Pulmonary artery endothelial cell (primary cell): ENCODE results near the gene EXT2. TPM values are rescaled to one million over a fixed set of nuclear protein-coding genes. Genes with fewer than 3 reads are reported as not detected.

Experiments used
- DNase-seq: peaks from one replicate; pipeline ENCODE4 v3.0.0-alpha.2; 2011; ENCODE audit warnings: low read depth, low spot score
- total RNA-seq: library from RNA; depleted of rRNA; stranded (reverse); fragments of >200 nt; gene quantifications from 2 replicates; pipeline ENCODE4 v1.2.3, GENCODE V29; 2014

The EXT2 gene
- total RNA-seq: 84.5 and 87.9 TPM in 2 replicates

DNA sequence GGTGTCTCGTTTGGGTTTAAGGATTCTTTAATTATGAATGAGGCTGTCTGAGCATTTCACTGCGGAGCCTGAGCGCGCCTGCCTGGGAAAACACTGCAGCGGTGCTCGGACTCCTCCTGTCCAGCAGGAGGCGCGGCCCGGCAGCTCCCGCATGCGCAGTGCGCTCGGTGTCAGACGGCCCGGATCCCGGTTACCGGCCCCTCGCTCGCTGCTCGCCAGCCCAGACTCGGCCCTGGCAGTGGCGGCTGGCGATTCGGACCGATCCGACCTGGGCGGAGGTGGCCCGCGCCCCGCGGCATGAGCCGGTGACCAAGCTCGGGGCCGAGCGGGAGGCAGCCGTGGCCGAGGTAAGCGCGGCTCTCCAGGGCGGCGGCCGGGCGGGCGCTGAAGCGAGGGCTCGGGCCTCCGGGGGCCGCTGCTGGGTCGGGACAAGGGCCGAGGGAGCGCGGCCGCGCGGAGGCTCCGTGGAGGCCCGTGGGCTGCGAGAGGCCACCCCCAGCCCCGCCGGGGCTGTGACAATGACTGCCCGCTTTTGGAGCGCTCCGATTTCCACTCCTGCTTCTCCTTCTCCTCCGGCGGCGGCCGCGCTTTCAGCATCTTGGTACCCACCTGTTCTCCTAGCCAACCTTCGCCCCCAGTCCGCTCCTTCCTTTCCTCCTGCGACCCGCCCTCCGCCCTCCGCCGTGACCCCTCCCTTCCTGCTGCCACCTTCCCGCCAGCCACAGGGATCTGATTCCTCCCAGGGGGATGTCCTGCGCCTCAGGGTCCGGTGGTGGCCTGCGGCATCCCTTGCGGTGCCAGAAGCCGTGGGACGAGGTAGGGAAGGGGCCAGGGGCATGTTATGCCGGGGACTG lies at the start of gene EXT2:
TSS of gene EXT2 (plus strand) at position 173 of the 854 bp plus-strand sequence. CDS start 12,035 bp downstream, outside the sequence.
- peak; percentile 51 for DNase-seq

DNA sequence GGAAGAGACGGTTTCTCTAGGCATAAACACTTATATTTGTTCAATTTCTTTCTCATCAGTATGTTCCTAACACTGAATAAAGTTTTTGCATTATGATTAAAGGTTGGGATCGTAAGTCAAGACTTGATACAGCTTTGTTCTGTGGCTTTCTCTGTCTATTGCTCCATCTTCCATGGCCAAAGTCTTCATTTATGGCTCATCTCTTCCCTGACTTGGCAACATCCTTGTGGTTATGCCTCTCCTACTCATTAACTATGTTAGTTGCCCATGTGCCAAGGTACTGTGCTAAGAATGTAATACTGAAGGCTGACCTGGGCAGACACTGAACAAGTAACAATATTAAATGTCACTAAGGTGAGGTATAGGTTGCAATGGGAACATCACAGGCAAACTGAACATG lies 49.3 kb upstream of the EXT2 start:
- DNase-seq: no peak

DNA sequence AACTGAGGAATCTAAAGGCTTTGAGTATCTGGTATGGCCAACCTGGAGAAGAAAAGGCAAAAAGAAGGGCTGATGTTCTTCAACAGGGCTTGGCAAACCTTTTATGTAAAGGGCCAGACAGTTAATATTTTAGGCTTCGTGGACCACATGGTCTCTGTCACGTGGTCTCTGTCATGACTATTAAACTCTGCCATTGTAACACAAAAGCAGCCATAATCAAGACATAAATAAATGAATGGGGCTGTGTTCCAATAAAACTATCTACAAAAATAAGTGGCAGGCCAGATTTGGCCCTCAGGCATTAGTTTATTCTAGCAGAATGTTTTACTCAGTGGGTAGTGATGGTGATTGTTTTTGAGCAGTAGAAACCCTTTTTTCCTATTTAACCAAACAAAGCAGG lies 48.2 kb upstream of the EXT2 start:
- DNase-seq: no peak

DNA sequence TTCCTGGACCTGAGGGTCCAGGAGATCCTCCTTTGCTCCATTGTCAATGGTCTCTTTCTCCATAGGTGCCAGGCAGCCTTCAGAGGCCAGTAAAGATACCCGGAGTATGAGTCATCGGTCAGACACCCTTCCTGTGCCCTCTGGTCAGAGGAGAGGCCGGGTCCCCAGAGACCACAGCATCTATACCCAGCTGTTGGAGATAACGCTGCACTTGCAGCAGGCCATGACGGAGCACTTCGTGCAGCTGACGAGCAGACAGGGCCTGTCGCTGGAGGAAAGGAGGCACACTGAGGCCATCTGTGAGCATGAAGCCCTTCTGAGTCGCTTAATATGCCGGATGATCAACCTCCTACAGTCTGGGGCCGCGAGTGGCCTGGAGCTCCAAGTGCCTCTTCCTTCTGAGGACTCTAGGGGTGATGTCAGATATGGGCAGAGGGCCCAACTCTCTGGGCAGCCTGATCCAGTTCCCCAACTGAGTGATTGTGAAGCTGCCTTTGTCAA lies 47.5 kb upstream of the EXT2 start, which contains the start of gene ACCSL:
TSS of gene ACCSL (plus strand) at position 51 of the 501 bp plus-strand sequence. CDS start at position 107, 56 bp downstream.
- DNase-seq: no peak

DNA sequence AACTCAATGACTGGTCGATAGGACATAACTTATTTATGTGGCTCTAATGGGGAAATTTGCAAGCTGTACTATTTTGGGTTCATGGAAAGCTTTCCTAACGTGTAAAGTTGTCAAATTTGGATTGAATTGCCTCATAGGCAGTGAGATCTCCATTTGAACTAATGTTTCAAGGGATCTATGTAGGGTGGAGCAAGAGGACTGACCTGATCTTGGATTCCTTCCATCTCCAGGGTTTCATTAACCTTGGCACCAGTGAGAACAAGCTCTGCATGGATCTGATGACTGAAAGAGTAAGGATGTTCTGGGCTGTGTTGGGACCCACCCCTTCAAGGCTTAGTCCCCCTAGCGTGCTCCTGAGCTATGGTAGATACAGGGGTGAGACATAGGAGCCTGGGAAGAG lies 45.6 kb upstream of the EXT2 start:
- DNase-seq: no peak

DNA sequence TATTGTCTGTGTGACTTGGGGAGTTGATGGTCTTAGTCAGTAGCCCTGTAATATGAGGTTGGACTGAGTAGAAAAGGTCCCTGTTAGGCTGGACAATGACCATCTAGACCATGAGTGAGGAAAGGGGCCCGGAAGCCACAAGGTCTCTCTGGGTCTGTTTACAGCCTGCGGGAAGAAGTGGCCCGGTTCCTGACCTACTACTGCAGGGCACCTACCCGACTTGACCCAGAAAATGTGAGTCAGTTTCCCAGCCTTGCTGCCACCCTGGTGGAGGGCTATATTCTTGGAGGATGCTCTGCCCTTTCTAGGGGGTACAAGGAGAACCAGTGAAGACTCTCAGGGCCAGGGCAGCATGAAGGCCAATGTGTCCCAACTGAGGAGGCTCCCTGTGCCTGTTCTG lies 44.3 kb upstream of the EXT2 start:
- DNase-seq: no peak

DNA sequence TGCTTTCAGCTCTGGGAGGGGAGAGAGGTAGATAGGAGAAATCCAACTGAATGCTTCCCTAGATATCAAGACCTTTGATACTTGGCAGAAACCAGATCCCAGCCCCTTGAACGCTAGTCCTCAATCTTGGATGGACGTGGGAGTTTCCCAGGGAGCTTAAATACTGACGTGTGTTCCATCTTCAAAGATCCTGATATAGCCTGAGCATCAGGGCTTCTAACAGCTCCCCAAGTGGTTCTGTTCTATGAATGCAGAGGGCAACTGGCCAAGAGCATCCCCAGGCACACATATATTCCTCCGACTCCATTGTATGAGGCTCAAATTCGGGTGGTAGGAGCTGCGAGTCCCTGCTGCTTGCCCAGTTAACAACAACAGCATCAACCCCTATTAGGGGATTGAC lies 38.1 kb upstream of the EXT2 start:
- no peak for DNase-seq

DNA sequence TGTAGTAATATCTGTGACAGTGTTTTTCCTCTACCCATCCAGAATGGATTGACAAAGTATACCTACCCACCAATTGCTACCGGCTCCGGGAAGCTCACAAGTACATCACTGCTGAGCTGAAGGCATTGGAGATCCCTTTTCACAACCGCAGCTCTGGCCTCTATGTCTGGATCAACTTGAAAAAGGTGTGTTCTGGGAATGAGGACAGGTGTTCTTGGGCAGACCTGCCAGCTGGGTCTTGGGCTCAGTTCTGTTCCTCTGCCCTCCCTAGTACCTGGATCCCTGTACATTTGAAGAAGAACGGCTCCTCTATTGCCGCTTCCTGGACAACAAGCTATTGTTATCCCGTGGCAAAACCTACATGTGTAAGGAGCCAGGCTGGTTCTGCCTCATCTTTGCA lies 37.2 kb upstream of the EXT2 start:
- no peak for DNase-seq

DNA sequence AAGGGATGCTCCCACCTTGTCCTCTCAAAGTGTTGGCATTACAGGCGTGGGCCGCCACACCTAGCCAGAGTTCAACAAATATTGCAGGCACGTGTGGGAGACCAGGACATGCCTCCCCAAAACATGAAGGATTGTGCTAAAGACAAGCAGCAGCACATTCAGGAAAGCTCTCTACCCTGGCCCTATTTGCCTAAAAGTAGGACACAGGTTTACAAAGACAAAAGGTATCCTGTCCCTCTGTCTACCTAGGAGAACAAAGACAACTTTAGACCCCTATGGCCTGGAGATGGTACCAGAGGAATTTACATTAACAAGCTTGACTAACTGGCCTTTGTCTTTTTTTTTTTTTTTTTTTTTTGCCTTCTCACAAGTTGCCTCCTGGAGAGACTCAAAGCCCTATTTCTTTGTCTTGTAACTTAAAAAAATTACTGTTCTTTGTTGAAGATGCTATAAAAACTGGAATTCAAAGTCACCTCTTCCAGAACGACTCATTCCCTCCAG lies 30.3 kb upstream of the EXT2 start:
- DNase-seq: no peak

DNA sequence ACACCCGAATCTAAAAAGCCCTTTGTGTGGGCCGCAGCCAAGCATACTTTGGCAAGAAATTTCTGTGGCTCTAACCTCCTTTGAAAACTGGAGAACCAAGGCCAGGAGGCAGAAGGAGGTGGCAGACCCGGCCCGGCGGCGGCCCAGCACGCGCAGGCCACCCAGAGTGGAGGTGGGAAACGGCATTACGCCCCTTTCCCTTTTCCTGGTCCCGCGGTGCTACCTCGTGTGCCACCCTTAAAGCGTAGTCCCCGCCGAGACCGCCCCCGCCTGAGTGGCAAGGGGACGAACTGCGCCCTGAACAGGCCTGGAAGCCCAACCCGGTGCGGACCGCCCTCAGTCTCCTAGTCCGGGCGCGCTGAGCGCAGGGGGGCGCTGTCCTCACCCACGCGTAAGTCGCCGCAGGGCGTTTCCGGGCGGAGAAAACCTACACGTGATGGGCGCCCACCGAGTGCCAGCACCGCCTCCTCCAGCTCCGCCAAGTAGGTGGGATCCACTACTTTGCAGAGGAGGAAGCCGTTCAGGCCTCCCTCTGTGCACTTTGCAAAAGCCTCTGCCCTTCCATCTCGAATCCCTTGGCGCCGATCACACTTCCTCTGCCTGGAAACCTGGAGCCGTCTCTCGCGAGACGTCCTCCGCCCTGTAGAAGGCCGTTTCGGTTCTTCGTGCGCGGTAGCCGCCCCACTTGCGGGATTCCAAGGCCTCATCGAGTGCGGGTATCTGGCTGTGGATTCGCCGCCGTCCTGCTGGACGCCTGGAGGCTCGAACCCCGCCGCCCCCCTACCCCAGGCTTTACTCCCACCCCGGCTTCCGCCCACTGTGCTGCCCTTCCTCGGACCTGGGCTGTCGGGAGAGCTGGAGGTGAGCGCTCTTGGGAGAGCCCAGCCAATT lies 29.4 kb upstream of the EXT2 start, which contains the start of gene ACCS:
TSS of gene ACCS (plus strand) at position 430 of the 891 bp plus-strand sequence. CDS start 1,358 bp downstream, outside the sequence.
- DNase-seq: peak; percentile 78

DNA sequence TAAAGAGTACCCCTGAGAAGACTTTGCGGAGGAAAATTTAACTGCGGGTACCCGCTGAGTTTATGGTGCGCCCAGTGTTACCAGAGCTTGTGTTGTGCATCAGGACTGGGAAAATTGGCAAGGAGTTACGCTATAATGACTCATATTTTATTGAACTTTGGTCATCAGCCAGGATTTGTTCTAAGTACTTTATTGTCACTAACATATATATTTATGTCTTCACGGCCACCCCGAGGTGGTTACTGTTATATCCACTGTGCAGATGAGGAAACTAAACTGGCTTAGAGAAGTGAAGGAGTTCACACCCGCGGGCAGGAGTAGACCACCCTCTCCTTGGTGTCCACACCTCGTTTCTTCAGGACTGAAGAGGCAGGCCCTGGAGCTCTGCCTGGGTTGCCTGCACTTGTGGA lies 28.7 kb upstream of the EXT2 start:
- DNase-seq: peak; percentile 32

DNA sequence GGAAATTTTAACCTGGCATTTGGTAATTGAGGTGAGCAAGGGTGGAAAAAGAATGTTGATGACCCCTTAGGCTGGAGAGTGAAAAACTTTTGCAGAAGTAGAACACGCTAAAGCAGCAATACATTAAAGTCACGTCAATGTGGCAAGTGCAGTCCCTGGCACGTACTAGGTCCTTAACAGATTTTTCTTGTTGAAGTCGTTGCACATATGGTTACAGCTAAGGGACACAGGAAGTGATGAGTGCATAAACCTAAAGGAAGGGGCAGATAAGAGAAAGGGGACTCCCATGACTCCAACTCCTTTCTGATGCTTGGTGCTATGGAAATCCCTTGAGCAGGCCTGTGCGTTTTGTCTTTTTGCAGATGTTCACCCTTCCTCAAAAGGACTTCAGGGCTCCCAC lies 28.2 kb upstream of the EXT2 start:
- DNase-seq: no peak

DNA sequence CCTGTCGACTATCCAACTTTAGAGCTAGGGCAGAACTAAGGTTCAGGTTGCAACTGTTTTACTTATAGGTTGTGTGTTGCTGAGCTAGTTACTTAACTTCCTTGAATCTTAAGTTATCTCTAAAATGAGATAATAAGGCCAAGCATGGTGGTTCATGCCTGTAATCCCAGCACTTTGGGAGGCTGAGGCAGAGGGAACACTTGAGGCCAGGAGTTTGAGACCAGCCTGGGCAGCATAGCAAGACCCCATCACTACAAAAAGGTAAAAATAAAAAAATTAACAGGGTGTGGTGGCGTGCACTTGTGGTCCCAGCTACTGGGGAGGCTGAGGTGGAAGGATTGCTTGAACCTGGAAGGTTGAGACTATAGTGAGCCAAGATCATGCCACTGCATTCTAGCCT lies 27.3 kb upstream of the EXT2 start:
- DNase-seq: no peak

DNA sequence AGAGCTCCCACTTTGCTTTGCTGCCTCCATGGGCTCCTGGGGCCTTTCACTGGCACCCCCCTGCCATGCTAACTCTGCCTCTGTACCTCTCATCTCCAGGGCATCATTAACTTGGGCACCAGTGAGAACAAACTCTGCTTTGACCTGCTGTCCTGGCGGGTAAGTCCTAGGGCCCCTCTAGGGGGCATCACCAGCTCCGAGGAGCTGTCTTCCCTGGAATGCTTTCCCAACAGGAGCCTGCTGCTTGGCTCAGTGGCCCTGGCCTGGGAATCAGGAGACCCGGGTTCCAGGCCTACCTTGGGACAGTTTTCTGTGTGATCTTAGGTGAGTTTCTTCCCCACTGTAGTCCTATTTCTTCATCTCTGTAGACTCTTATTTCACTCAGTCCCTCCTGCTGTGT lies 24.3 kb upstream of the EXT2 start:
- DNase-seq: no peak

DNA sequence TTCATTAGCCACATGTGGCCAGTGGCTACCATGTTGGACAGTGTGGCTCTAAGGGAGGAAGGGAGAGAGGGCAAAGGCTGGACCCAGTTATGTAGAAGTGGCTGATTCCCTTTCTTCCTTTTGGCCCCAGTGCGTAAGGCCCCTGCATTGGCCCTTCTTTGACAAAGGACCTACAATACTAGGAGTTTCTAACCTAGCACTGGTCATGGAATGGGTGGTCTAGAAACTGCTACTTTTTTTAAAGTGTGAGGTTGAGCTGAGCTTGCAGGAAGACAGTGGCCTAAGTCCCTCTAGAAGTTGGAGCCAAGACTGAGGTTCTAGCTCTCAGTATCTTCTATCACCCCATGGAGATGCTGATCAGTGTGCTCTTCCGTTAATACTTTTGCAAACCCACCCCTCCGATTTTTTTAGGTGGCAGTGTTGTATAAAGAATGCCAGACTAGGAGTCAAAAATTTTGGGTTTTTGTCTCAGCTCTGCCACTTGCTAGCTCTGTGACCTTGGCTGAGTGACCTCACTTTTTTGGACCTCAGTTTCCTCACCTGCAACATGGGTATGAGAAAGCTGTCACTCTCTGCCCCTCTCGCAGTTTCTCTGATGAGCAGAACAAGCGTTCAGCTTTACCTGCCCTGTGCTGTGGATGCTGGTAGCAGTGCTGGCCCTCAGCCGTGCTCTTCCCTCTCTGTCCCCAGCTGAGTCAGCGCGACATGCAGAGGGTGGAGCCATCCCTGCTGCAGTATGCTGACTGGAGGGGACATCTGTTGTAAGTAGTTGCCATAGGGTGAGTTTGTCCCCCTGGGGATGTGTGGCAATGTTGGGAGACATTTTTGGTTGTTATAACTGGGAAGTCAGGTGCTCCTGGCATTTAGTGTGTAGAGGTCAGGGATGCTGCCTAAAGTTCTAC lies 22.5 kb upstream of the EXT2 start:
- no peak for DNase-seq

DNA sequence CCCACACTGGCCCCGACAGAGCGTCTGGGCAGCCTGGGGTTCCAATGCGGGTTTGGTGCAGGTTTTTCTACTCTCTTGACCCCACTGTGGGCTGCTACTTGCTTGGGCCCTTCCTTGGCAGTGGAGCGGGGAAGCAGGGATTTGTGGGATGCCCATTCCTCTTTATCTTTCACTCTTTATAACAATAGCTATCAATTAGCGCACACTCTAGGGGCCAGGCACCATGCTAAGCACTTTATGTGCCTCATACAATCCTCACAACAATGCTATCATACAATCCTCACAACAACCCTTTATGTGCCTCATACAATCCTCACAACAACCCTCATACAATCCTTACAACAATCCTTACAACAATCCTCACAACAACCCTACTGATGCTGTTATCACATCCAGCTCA lies 16.7 kb upstream of the EXT2 start:
- no peak for DNase-seq

DNA sequence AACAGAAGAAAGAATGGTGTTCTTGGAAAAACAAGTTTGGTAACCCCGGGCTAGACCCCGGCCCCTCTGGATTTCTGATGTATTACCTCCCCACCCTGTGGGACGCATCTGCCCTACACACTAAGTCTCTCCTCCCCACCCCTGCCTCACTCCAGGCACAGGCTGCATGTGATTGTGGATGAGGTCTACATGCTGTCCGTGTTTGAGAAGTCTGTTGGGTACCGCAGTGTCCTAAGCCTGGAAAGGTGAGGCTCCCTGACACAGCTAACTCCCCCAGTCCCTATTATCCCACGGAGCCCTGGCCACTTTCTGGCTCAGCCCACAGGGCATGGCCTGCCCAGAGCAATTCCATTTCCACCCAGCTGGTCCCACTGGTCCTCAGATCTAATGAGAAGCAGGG lies 16.1 kb upstream of the EXT2 start:
- no peak for DNase-seq

DNA sequence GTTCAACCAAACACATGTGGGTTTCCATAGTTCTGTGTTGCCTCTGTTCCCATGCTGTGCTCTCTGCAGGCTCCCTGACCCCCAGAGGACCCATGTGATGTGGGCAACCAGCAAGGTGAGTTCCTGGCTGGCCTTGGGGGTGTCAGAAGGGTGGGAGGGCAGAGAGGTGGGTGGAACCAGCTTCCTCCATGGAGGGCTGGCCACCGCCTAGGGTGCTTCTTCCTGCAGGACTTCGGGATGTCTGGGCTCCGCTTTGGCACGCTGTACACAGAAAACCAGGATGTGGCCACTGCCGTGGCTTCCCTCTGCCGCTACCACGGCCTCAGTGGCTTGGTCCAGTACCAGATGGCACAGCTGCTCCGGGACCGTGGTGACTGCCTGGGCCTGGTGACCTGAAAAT lies 14.5 kb upstream of the EXT2 start:
- DNase-seq: no peak

DNA sequence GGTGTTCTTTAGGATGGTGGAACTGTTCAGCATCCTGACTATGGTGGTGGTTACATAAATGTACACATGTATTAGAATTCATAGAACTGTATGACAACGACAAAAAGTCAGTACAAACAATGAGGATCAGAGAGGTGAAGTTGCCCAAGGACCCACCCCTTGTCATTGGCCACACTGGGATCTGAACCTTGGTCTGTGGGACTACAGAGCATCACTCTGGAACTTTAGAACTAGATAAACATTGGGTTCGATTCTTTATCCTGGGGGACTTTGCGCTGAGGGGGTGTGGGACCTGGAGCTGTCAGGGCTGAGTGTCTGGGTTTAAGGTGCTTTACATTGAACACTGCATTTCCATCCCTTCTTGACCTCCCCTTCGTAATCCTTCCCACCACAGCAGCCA lies 12.8 kb upstream of the EXT2 start:
- DNase-seq: no peak

DNA sequence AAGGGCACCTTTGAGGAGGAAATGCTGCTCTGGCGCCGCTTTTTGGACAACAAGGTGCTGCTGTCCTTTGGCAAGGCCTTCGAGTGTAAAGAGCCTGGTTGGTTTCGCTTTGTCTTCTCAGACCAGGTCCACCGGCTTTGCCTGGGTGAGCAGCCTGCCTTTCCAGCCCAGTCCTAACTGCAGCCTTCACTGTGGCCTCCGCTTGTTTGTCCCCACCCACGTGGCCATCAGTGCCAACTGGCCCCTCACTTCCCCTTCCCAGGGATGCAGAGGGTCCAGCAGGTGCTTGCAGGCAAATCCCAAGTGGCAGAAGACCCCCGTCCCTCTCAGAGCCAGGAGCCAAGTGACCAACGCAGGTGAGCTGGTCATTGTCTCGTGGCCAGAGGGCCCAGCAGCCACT lies 12.0 kb upstream of the EXT2 start:
- no peak for DNase-seq

DNA sequence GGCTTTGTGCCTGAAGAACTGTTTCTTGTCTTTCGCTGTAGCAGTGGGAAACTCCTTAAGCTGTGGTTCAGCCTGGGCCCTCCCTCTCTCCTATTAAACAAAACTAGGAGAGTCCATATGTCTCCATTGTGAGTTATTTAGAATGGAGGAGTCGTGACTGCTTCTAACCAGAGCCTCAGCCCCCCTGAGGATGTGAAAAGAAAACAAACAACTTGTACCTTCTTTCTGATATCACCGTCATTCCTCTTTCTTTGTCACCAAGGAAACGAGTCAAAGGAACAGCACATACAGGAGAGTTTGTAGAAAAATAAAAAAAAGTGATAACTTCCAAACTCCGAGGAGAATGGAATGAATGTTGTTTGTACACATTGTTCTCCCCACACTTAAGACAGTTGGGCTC lies 11.6 kb upstream of the EXT2 start:
- DNase-seq: no peak
